NB4 (cell line): ENCODE data around the gene LIN7B.

ENCODE experiments used
- CTCF ChIP-seq: IDR thresholded peaks from one replicate; pipeline ENCODE4 v1.5.1; 2012; ENCODE audit warnings: low read depth, low read length
- MAX ChIP-seq: IDR thresholded peaks from 2 replicates; pipeline ENCODE4 v1.6.1; 2011; ENCODE audit warnings: low read depth, low read length
- MYC ChIP-seq: IDR thresholded peaks from 2 replicates; pipeline ENCODE4 v1.6.1; 2011; ENCODE audit warnings: low read depth, low read length
- POLR2A ChIP-seq: IDR thresholded peaks from 2 replicates; pipeline ENCODE4 v1.6.1; 2011; ENCODE audit warnings: mild to moderate bottlenecking; ENCODE audit not compliant: insufficient read length; ENCODE audit errors: extremely low read depth

- TF ChIP-seq CTCF (no peak), POLR2A (no peak), MAX (no peak), MYC (no peak)
Measured at GRCh38 chr19:49148044-49148682, 34.0 kb downstream of the LIN7B start.
